ENCODE results near the gene EGFR.

DNA sequence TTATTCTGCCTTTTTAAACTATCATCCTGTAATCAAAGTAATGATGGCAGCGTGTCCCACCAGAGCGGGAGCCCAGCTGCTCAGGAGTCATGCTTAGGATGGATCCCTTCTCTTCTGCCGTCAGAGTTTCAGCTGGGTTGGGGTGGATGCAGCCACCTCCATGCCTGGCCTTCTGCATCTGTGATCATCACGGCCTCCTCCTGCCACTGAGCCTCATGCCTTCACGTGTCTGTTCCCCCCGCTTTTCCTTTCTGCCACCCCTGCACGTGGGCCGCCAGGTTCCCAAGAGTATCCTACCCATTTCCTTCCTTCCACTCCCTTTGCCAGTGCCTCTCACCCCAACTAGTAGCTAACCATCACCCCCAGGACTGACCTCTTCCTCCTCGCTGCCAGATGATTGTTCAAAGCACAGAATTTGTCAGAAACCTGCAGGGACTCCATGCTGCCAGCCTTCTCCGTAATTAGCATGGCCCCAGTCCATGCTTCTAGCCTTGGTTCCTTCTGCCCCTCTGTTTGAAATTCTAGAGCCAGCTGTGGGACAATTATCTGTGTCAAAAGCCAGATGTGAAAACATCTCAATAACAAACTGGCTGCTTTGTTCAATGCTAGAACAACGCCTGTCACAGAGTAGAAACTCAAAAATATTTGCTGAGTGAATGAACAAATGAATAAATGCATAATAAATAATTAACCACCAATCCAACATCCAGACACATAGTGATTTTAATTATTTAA is 151.7 kb downstream of the EGFR start:
- TF ChIP-seq TAF1 (IDR thresholded peaks at IDR 0.05; ENCODE audit: borderline replicate concordance, insufficient read depth, low read length) (no peak), POLR2AphosphoS5 (IDR thresholded peaks at IDR 0.05; ENCODE audit: low read depth, low read length) (no peak)
- TF ChIP-seq, protein P1, sequence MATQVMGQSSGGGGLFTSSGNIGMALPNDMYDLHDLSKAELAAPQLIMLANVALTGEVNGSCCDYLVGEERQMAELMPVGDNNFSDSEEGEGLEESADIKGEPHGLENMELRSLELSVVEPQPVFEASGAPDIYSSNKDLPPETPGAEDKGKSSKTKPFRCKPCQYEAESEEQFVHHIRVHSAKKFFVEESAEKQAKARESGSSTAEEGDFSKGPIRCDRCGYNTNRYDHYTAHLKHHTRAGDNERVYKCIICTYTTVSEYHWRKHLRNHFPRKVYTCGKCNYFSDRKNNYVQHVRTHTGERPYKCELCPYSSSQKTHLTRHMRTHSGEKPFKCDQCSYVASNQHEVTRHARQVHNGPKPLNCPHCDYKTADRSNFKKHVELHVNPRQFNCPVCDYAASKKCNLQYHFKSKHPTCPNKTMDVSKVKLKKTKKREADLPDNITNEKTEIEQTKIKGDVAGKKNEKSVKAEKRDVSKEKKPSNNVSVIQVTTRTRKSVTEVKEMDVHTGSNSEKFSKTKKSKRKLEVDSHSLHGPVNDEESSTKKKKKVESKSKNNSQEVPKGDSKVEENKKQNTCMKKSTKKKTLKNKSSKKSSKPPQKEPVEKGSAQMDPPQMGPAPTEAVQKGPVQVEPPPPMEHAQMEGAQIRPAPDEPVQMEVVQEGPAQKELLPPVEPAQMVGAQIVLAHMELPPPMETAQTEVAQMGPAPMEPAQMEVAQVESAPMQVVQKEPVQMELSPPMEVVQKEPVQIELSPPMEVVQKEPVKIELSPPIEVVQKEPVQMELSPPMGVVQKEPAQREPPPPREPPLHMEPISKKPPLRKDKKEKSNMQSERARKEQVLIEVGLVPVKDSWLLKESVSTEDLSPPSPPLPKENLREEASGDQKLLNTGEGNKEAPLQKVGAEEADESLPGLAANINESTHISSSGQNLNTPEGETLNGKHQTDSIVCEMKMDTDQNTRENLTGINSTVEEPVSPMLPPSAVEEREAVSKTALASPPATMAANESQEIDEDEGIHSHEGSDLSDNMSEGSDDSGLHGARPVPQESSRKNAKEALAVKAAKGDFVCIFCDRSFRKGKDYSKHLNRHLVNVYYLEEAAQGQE (IDR thresholded peaks at IDR 0.05; ENCODE audit: insufficient read depth in 1 of 2, low read depth in 2 of 2, low read length in 2 of 2), result no peak

All from PFSK-1 (cell line).